ENCODE results near the gene HVCN1.
"Not testable (repeated sequence)": the region's sequence is repeated elsewhere in the genome, so short reads cannot be mapped to it uniquely, and the experiment has no call there.

HVCN1 gene

DNA sequence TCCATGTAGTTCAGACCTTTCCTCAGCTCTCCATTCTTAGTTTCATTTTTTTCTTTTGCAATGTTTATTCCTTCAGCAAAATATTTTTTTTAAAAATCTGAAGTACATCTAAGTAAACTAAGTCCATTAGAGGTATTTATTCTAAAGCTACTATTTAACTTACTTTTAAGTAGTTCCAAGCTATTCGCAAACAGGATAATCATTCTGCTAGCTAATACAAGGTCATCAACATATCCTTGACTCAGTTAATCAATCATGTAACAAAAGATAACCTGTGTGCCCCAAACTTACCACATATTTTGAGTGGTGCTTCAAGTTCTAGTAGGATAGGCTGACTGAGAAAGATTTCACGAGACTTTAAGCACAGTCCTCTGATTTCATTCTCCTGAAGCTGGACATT, 42.6 kb upstream of the HVCN1 start:
- Histone ChIP-seq H3K9me3 (no peaks in the 10 kb centered on the region; the same call in 1 of the 2 replicates), H3K27me3 (no peaks in the 10 kb centered on the region), H3K4me3 (ENCODE audit: low read depth, low read length) (no peak overlapping the region), H3K4me1 (peaks cover 15% of the 10 kb centered on the region), H3K36me3 (peaks cover 94% of the 10 kb centered on the region)
- no peak for TF ChIP-seq CTCF (IDR thresholded peaks at IDR 0.05; ENCODE audit: low read depth, low read length)
- no peak for DNase-seq

GRCh38 chr12:110728628-110729027, 39.7 kb upstream of the HVCN1 start:
- Histone ChIP-seq H3K4me1 (peaks cover 11% of the 10 kb centered on the region), H3K4me3 (ENCODE audit: low read depth, low read length) (no peak overlapping the region), H3K27me3 (no peaks in the 10 kb centered on the region), H3K9me3 (no peaks in the 10 kb centered on the region; the same call in 1 of the 2 replicates), H3K36me3 (peaks cover 96% of the 10 kb centered on the region)
- no peak for TF ChIP-seq CTCF (IDR thresholded peaks at IDR 0.05; ENCODE audit: low read depth, low read length)
- no peak for DNase-seq

DNA sequence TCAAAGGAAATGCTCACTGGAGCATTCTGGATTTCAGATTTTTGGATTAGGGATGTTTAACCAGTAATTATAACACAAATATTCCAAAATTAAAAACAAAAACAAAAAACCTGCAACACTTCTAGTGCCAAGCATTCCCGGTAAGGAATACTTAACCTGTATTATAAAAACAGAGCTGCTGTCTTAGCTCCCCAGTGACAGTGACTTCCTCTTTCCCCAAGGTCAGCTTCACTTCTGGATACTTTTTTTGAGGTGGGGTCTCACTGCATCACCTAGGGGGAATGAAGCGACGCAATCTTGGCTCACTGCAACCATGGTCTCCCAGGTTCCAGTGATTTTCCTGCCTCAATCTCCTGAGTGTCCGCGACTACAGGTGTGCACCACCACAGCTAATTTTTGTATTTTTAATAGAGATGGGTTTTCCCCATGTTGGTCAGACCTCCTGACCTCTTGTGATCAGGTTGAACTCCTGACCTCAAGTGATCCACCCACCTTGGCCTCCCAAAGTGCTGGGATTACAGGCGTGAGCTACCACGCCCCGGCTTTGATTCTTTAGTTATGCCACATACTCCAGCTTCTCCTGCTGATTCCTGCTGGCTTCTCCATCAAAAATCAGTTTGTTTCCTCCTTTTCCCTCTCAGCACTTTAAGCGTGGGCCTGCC, 37.9 kb upstream of the HVCN1 start:
- TF ChIP-seq CTCF (IDR thresholded peaks at IDR 0.05; ENCODE audit: low read depth, low read length), result no peak
- no peaks in the 10 kb centered on the region; the same call in 1 of the 2 replicates for H3K9me3 ChIP-seq
- no peak for DNase-seq
- peaks cover 100% of the 10 kb centered on the region for H3K36me3 ChIP-seq
- no peaks in the 10 kb centered on the region for H3K27me3 ChIP-seq
- no peak overlapping the region for H3K4me3 ChIP-seq (ENCODE audit: low read depth, low read length)
- no peaks in the 10 kb centered on the region for H3K4me1 ChIP-seq

GRCh38 chr12:110726028-110726427, 37.1 kb upstream of the HVCN1 start:
- Histone ChIP-seq H3K9me3 (no peaks in the 10 kb centered on the region; the same call in 1 of the 2 replicates), H3K27me3 (no peaks in the 10 kb centered on the region), H3K4me3 (ENCODE audit: low read depth, low read length) (no peak overlapping the region), H3K36me3 (peaks cover 100% of the 10 kb centered on the region), H3K4me1 (no peaks in the 10 kb centered on the region)
- no peak for TF ChIP-seq CTCF (IDR thresholded peaks at IDR 0.05; ENCODE audit: low read depth, low read length)
- DNase-seq, result no peak

GRCh38 chr12:110725267-110725666, 36.4 kb upstream of the HVCN1 start:
- TF ChIP-seq CTCF (IDR thresholded peaks at IDR 0.05; ENCODE audit: low read depth, low read length), result no peak
- H3K36me3 ChIP-seq, result peaks cover 100% of the 10 kb centered on the region

GRCh38 chr12:110722892-110723291, 34.0 kb upstream of the HVCN1 start:
- H3K9me3 ChIP-seq; H3K27me3 ChIP-seq; H3K4me1 ChIP-seq; DNase-seq; H3K4me3 ChIP-seq (ENCODE audit: low read depth, low read length): not testable (repeated sequence)
- peaks cover 100% of the 10 kb centered on the region for H3K36me3 ChIP-seq

More at GRCh38 chr12:110725267-110725666, 36.4 kb upstream of the HVCN1 start:
- H3K4me3 ChIP-seq (ENCODE audit: low read depth, low read length), result no peak overlapping the region
- no peaks in the 10 kb centered on the region for H3K4me1 ChIP-seq
- no peak for DNase-seq
- no peaks in the 10 kb centered on the region; the same call in 1 of the 2 replicates for H3K9me3 ChIP-seq
- no peaks in the 10 kb centered on the region for H3K27me3 ChIP-seq
